Duodenal mucosa (tissue), 2 donors: ENCODE results near the gene CACNA1D.

Source experiments
- H3K27ac ChIP-seq: one replicate; pipeline ENCODE4 v1.7.0; 2013; ENCODE audit warnings: low read depth, low read length
- H3K27me3 ChIP-seq, 2 donors: one replicate each; pipeline ENCODE4 v1.7.0; 2013; ENCODE audit warnings: low read length in 2 of 2, control low read depth in 1 of 2; ENCODE audit not compliant: insufficient read depth in 2 of 2, control insufficient read depth in 1 of 2
- H3K36me3 ChIP-seq, 2 donors: one replicate each; pipeline ENCODE4 v1.7.0; 2013; ENCODE audit warnings: low read length in 2 of 2, control low read depth in 1 of 2; ENCODE audit not compliant: insufficient read depth in 2 of 2, control insufficient read depth in 1 of 2
- H3K4me1 ChIP-seq, 2 donors: one replicate each; pipeline ENCODE4 v1.7.0; 2013; ENCODE audit warnings: low read length in 2 of 2, control low read depth in 1 of 2; ENCODE audit not compliant: insufficient read depth in 2 of 2, control insufficient read depth in 1 of 2
- H3K4me3 ChIP-seq, 2 donors: one replicate each; pipeline ENCODE4 v1.7.0; 2013; ENCODE audit warnings: low read length in 2 of 2, low read depth in 1 of 2
- H3K9ac ChIP-seq, 2 donors: one replicate each; pipeline ENCODE4 v1.7.0; 2013; ENCODE audit warnings: low read length in 2 of 2, low read depth in 1 of 2
- H3K9me3 ChIP-seq, 2 donors: one replicate each; pipeline ENCODE4 v1.7.0; 2013; ENCODE audit warnings: low read length in 2 of 2, control low read depth in 1 of 2; ENCODE audit not compliant: control insufficient read depth in 1 of 2

The CACNA1D gene

GRCh38 chr3:53482227-53482626, 12.2 kb upstream of the CACNA1D start:
- H3K27ac ChIP-seq: no peak overlapping the region
- H3K9me3 ChIP-seq: no peaks in the 10 kb centered on the region
- no peak overlapping the region for H3K9ac ChIP-seq
- H3K4me1 ChIP-seq: peaks cover 14 to 18% of the 10 kb centered on the region in 2 donors
- no peaks in the 10 kb centered on the region for H3K36me3 ChIP-seq
- H3K4me3 ChIP-seq: no peak overlapping the region
- H3K27me3 ChIP-seq: no peaks in the 10 kb centered on the region

- H3K36me3 ChIP-seq: no peaks in the 10 kb centered on the region
- no peaks in the 10 kb centered on the region for H3K27me3 ChIP-seq
- H3K27ac ChIP-seq: no peak overlapping the region
- H3K9ac ChIP-seq: no peak overlapping the region
- H3K4me3 ChIP-seq: no peak overlapping the region
- peaks cover 11 to 15% of the 10 kb centered on the region in 2 donors for H3K4me1 ChIP-seq
- H3K9me3 ChIP-seq: no peaks in the 10 kb centered on the region
Measured at GRCh38 chr3:53483821-53484220, 10.6 kb upstream of the CACNA1D start.

GRCh38 chr3:53484984-53485383, 9.4 kb upstream of the CACNA1D start:
- Histone ChIP-seq H3K36me3 (no peaks in the 10 kb centered on the region), H3K9ac (no peak overlapping the region), H3K9me3 (no peaks in the 10 kb centered on the region), H3K27me3 (no peaks in the 10 kb centered on the region), H3K4me1 (peaks cover 6 to 7% of the 10 kb centered on the region in 2 donors), H3K27ac (no peak overlapping the region), H3K4me3 (no peak overlapping the region)

GRCh38 chr3:53485675-53486403, 8.6 kb upstream of the CACNA1D start:
- Histone ChIP-seq H3K4me3 (no peak overlapping the region), H3K9ac (no peak overlapping the region), H3K27ac (no peak overlapping the region), H3K27me3 (no peaks in the 10 kb centered on the region), H3K9me3 (no peaks in the 10 kb centered on the region), H3K4me1 (peaks cover 6 to 7% of the 10 kb centered on the region in 2 donors), H3K36me3 (no peaks in the 10 kb centered on the region)

- Histone ChIP-seq H3K27ac (no peak overlapping the region), H3K9me3 (no peaks in the 10 kb centered on the region), H3K4me1 (peaks cover 6 to 7% of the 10 kb centered on the region in 2 donors), H3K4me3 (no peak overlapping the region), H3K9ac (no peak overlapping the region), H3K36me3 (no peaks in the 10 kb centered on the region), H3K27me3 (no peaks in the 10 kb centered on the region)
Measured at GRCh38 chr3:53486961-53487654, 7.3 kb upstream of the CACNA1D start.

GRCh38 chr3:53489386-53489785, 5.0 kb upstream of the CACNA1D start:
- Histone ChIP-seq H3K4me1 (peaks cover 6 to 7% of the 10 kb centered on the region in 2 donors), H3K9ac (no peak overlapping the region), H3K4me3 (no peak overlapping the region), H3K9me3 (no peaks in the 10 kb centered on the region), H3K27me3 (no peaks in the 10 kb centered on the region), H3K36me3 (no peaks in the 10 kb centered on the region), H3K27ac (no peak overlapping the region)

GRCh38 chr3:53489787-53490458, 4.5 kb upstream of the CACNA1D start:
- no peak overlapping the region for H3K9ac ChIP-seq
- H3K27me3 ChIP-seq: peaks cover 0 to under 1% of the 10 kb centered on the region in 2 donors
- H3K27ac ChIP-seq: no peak overlapping the region
- no peaks in the 10 kb centered on the region for H3K9me3 ChIP-seq
- peaks cover 6 to 7% of the 10 kb centered on the region in 2 donors for H3K4me1 ChIP-seq
- H3K36me3 ChIP-seq: no peaks in the 10 kb centered on the region
- no peak overlapping the region for H3K4me3 ChIP-seq

GRCh38 chr3:53490459-53490968, 3.9 kb upstream of the CACNA1D start:
- H3K9ac ChIP-seq: no peak overlapping the region
- H3K4me3 ChIP-seq: no peak overlapping the region
- H3K9me3 ChIP-seq: no peaks in the 10 kb centered on the region
- H3K36me3 ChIP-seq: no peaks in the 10 kb centered on the region
- H3K4me1 ChIP-seq: peaks cover 10 to 13% of the 10 kb centered on the region in 2 donors
- H3K27me3 ChIP-seq: peaks cover 0 to 4% of the 10 kb centered on the region in 2 donors
- H3K27ac ChIP-seq: no peak overlapping the region

- Histone ChIP-seq H3K4me3 (no peak overlapping the region), H3K4me1 (peaks cover 10 to 15% of the 10 kb centered on the region in 2 donors), H3K9ac (no peak overlapping the region), H3K36me3 (no peaks in the 10 kb centered on the region), H3K9me3 (no peaks in the 10 kb centered on the region), H3K27ac (no peak overlapping the region), H3K27me3 (peaks cover 0 to 6% of the 10 kb centered on the region in 2 donors)
Measured at GRCh38 chr3:53491276-53491675, 3.1 kb upstream of the CACNA1D start.

GRCh38 chr3:53493595-53493962, 832 bp upstream of the CACNA1D start:
- Histone ChIP-seq H3K27me3 (peaks cover 3 to 6% of the 10 kb centered on the region in 2 donors), H3K4me1 (peaks cover 15 to 24% of the 10 kb centered on the region in 2 donors), H3K9ac (peak overlapping the region; percentile 43 to 54), H3K27ac (no peak overlapping the region), H3K9me3 (no peaks in the 10 kb centered on the region), H3K4me3 (peak overlapping the region; percentile 62 to 65), H3K36me3 (no peaks in the 10 kb centered on the region)
